ENCODE data around the gene ZSWIM2. TPM values are rescaled to one million over a fixed set of nuclear protein-coding genes. Genes with fewer than 3 reads are reported as not detected.
"Not testable (repeated sequence)": the region's sequence is repeated elsewhere in the genome, so short reads cannot be mapped to it uniquely, and the experiment has no call there.

The ZSWIM2 gene
- total and polyA plus RNA-seq, 12 donors, result 0.13 TPM; not detected in 11

- no peak for DNase-seq
- H3K36me3 ChIP-seq (replicated peaks in 1 of 2), result no peaks in the 10 kb centered on the region
- no peaks in the 10 kb centered on the region for H3K9me3 ChIP-seq (replicated peaks in 1 of 3)
- no peak overlapping the region for H3K4me3 ChIP-seq
- WGBS, 4 donors, result 76 to 92% (median 88%) methylated on average over 2 of the region's 2 CpGs
- no peaks in the 10 kb centered on the region for H3K4me1 ChIP-seq (replicated peaks in 1 of 2)
- intact Hi-C loops (cut with DNase I), result no loop called here
- H3K27ac ChIP-seq, result no peak overlapping the region
- H3K27me3 ChIP-seq, result no peaks in the 10 kb centered on the region
- TF ChIP-seq POLR2A (IDR thresholded peaks at IDR 0.05) (no peak), CTCF (IDR thresholded peaks at IDR 0.05) (no peak)
Measured at GRCh38 chr2:186822323-186822722, 26.6 kb downstream of the ZSWIM2 start.

GRCh38 chr2:186820303-186820702, 28.7 kb downstream of the ZSWIM2 start:
- Histone ChIP-seq H3K4me1 (replicated peaks in 1 of 2) (no peaks in the 10 kb centered on the region), H3K27ac (no peak overlapping the region), H3K9me3 (replicated peaks in 1 of 3) (no peaks in the 10 kb centered on the region), H3K36me3 (replicated peaks in 1 of 2) (no peaks in the 10 kb centered on the region), H3K27me3 (no peaks in the 10 kb centered on the region), H3K4me3 (no peak overlapping the region)
- WGBS, 4 donors, result 71 to 88% (median 81%) methylated on average over 7 of the region's 7 CpGs
- no peak for TF ChIP-seq CTCF (IDR thresholded peaks at IDR 0.05)
- no peak for TF ChIP-seq POLR2A (IDR thresholded peaks at IDR 0.05)
- no peak for DNase-seq
- intact Hi-C loops (cut with DNase I), result no loop called here

DNA sequence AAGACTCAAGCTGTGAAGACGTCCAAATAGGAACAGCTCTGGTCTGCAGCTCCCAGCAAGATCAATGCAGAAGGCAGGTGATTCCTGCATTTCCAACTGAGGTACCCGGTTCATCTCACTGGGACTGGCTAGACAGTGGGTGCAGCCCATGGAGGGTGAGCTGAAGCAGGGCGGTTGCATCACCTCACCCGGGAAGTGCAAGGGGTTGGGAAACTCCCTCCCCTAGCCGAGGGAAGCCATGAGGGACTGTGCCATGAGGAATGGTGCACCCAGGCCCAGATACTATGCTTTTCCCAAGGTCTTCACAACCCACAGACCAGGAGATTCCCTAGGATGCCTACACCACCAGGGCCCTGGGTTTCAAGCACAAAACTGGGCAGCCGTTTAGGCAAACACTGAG, 37.2 kb downstream of the ZSWIM2 start:
- H3K4me1 ChIP-seq (replicated peaks in 1 of 2); H3K36me3 ChIP-seq (replicated peaks in 1 of 2); H3K4me3 ChIP-seq; H3K27me3 ChIP-seq; H3K9me3 ChIP-seq (replicated peaks in 1 of 3); DNase-seq; H3K27ac ChIP-seq; intact Hi-C loops (cut with DNase I): not testable (repeated sequence)
- WGBS, 4 donors, result 76 to 84% (median 79%) methylated on average over 6 of the region's 6 CpGs

- no peak overlapping the region for H3K27ac ChIP-seq
- H3K9me3 ChIP-seq (replicated peaks in 1 of 3), result no peaks in the 10 kb centered on the region
- DNase-seq, result no peak
- H3K4me1 ChIP-seq (replicated peaks in 1 of 2), result no peaks in the 10 kb centered on the region
- intact Hi-C loops (cut with DNase I), result no loop called here
- no peaks in the 10 kb centered on the region for H3K27me3 ChIP-seq
- WGBS, 4 donors, result 64 to 90% (median 79%) methylated on average over 1 of the region's 1 CpG
- H3K36me3 ChIP-seq (replicated peaks in 1 of 2), result no peaks in the 10 kb centered on the region
- H3K4me3 ChIP-seq, result no peak overlapping the region
- no peak for TF ChIP-seq CTCF (IDR thresholded peaks at IDR 0.05)
- no peak for TF ChIP-seq POLR2A (IDR thresholded peaks at IDR 0.05)
Measured at GRCh38 chr2:186806591-186806990, 42.4 kb downstream of the ZSWIM2 start.

GRCh38 chr2:186798604-186799003, 50.4 kb downstream of the ZSWIM2 start:
- H3K27me3 ChIP-seq; H3K4me3 ChIP-seq; H3K4me1 ChIP-seq (replicated peaks in 1 of 2); intact Hi-C loops (cut with DNase I); DNase-seq; H3K36me3 ChIP-seq (replicated peaks in 1 of 2); H3K9me3 ChIP-seq (replicated peaks in 1 of 3); H3K27ac ChIP-seq: not testable (repeated sequence)
- 83 to 95% (median 91%) methylated on average over 1 of the region's 1 CpG for WGBS, 4 donors

Data from adrenal gland (tissue), 12 donors.